GM19043 (cell line): Measurements from ENCODE around the gene TFB1M.
"Not testable (repeated sequence)": the region's sequence is repeated elsewhere in the genome, so short reads cannot be mapped to it uniquely, and the experiment has no call there.

Experiments used
- ATAC-seq: cut with Tn5 transposase; IDR thresholded peaks from one replicate; pipeline ENCODE4 v1.9.1; 2021; ENCODE audit warnings: low read depth; ENCODE audit not compliant: unreplicated experiment

The TFB1M gene

DNA sequence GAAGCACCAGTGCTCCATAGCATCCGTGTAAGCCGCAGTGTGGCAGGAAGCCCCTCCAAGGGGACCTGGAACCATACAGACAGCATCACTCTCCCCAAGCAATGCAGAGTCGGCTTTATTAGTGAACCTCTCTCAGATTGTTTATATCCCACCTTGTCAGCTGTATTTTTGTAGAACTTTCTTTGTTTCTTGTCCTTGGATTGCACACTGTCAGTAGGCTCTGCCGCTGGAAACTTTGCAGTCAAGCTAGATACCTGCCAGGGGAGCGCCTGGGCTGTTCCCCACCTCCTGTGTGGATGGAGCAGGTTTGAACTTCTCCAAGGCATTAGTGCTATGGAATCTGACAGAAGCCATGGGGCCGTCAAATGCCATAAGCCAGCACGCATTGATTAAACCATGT lies 69.1 kb downstream of the TFB1M start:
- no peak for ATAC-seq

- no peak for ATAC-seq
Measured at GRCh38 chr6:155244434-155244833, 69.8 kb downstream of the TFB1M start.

- no peak for ATAC-seq
Measured at GRCh38 chr6:155241966-155242365, 72.3 kb downstream of the TFB1M start.

GRCh38 chr6:155240905-155241600 lies 73.2 kb downstream of the TFB1M start:
- ATAC-seq = no peak

- ATAC-seq = no peak
Measured at GRCh38 chr6:155237613-155238012, 76.7 kb downstream of the TFB1M start.

- no peak for ATAC-seq
Measured at GRCh38 chr6:155235087-155235486, 79.2 kb downstream of the TFB1M start.

DNA sequence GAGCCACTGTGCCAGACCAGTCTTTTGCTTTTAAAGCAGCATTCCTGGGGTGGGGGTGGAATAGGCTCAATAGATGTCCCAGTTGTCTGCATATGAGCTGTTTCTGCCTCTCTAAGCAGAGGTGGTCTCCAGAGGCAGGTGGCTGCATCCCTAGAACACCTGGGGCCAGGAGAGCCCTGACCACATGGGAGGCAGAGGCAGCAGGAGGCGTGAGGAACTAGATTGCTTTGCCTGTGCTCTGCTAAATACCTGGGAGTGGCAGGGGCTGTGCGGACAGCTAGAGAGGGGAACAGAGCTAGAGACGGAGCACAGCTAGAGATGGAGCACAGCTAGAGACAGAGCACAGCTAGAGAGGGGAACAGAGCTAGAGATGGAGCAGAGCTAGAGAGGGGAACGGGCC lies 79.6 kb downstream of the TFB1M start:
- ATAC-seq = no peak

GRCh38 chr6:155234167-155234566 lies 80.1 kb downstream of the TFB1M start:
- ATAC-seq = no peak

GRCh38 chr6:155232848-155233247 lies 81.4 kb downstream of the TFB1M start:
- no peak for ATAC-seq

GRCh38 chr6:155230975-155231374 lies 83.3 kb downstream of the TFB1M start:
- ATAC-seq = not testable (repeated sequence)

GRCh38 chr6:155228546-155229166 lies 85.6 kb downstream of the TFB1M start:
- no peak for ATAC-seq

DNA sequence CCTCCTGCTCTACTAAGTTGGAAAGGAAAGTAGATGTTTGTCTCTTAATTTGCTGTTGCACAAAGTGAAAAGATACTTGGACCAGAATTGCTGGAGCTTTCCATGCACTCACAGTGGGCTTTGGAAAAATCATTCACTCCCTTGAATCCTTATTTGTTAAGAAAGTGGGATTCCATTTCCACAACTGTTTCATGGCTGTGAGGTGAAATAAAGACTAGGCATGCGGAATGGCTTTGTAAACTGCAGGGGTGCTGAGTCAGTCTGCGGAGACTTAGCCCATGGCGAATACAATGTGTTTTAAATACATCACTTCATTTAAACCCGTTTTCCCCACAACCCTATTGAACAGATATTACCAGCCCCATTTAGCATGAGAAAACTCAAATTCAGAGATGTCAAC lies 87.2 kb downstream of the TFB1M start:
- ATAC-seq = no peak

DNA sequence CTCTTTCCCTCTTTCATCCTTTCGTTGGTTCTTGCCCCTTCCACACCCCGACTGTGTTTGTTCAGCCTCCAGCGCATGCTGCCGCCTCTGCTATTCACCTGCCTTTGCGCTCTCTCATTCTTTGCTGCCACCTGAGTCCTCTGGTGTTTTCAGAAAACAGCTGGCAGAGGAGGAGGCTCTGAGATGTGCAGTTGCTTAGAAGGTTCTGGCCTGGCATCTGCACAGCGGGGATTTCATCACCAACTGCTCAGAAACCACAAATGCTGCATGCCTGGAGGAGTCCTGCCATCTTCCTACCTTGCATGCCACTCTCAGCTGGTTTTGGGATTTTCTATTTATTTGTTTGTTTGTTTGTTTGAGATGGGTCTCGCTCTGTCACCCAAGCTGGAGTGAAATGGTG lies 89.7 kb downstream of the TFB1M start:
- ATAC-seq = no peak

GRCh38 chr6:155223646-155224451 lies 90.4 kb downstream of the TFB1M start:
- ATAC-seq = peak; percentile 96

GRCh38 chr6:155222506-155222905 lies 91.8 kb downstream of the TFB1M start:
- no peak for ATAC-seq

GRCh38 chr6:155221086-155221485 lies 93.2 kb downstream of the TFB1M start:
- no peak for ATAC-seq

GRCh38 chr6:155219858-155220301 lies 94.4 kb downstream of the TFB1M start:
- no peak for ATAC-seq

DNA sequence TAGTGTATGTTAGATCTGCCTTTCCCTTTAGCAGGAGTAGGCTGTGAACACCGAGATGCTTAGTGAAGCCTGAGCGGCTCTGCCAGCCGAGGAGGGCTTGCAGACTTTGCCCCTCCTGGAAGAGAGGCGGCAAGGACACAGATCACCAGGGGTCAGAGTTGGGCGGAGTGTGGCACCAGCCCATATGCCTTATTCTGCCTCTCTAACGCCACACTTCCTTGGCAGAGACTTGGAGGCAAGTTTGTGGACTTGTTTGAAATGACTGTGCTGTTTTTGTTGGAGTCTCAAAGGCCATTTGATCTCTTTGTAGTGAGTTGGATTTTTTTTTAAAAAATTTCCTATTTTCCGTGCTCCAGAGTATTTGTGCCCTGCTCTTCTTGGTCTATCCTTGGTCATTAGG lies 95.0 kb downstream of the TFB1M start:
- ATAC-seq = no peak

- not testable (repeated sequence) for ATAC-seq
Measured at GRCh38 chr6:155218711-155219110, 95.6 kb downstream of the TFB1M start.

- ATAC-seq = no peak
Measured at GRCh38 chr6:155216312-155217046, 97.8 kb downstream of the TFB1M start.

GRCh38 chr6:155215906-155216305 lies 98.4 kb downstream of the TFB1M start:
- ATAC-seq = no peak
